Liver (tissue), 3 donors: ENCODE data around the gene TNS1.

ENCODE experiments used
- ATF3 ChIP-seq: IDR thresholded peaks from 2 replicates; pipeline ENCODE4 v1.6.1; 2016; ENCODE audit warnings: antibody characterized with exemption
- EGR1 ChIP-seq, 2 donors: IDR thresholded peaks; 2 replicates each; pipeline ENCODE4 v1.6.1; 2016 to 2018; ENCODE audit warnings: antibody characterized with exemption in 2 of 2, low read depth in 2 of 2
- FOXA2 ChIP-seq: IDR thresholded peaks from 2 replicates; pipeline ENCODE4 v1.6.1; 2016; ENCODE audit warnings: antibody characterized with exemption
- HNF4A ChIP-seq, 2 donors: conservative IDR thresholded peaks; 2 replicates each; pipeline ENCODE4 v1.6.1; 2016; ENCODE audit warnings: antibody characterized with exemption in 2 of 2, mild to moderate bottlenecking in 2 of 2
- HNF4G ChIP-seq: IDR thresholded peaks from 2 replicates; pipeline ENCODE4 v1.6.1; 2016; ENCODE audit warnings: antibody characterized with exemption
- MAX ChIP-seq: IDR thresholded peaks from 2 replicates; pipeline ENCODE4 v1.6.1; 2016; ENCODE audit warnings: antibody characterized with exemption
- RAD21 ChIP-seq, 2 donors: IDR thresholded peaks; 2 replicates each; pipeline ENCODE4 v1.6.1; 2016; ENCODE audit warnings: antibody characterized with exemption in 2 of 2, mild to moderate bottlenecking in 2 of 2
- REST ChIP-seq: IDR thresholded peaks from 2 replicates; pipeline ENCODE4 v1.6.1; 2016; ENCODE audit warnings: antibody characterized with exemption, mild to moderate bottlenecking
- RXRA ChIP-seq, 2 donors: IDR thresholded peaks; 2 replicates each; pipeline ENCODE4 v1.6.1; 2017 to 2018; ENCODE audit warnings: antibody characterized with exemption in 2 of 2, mild to moderate bottlenecking in 1 of 2
- SP1 ChIP-seq: IDR thresholded peaks from 2 replicates; pipeline ENCODE4 v1.6.1; 2018; ENCODE audit warnings: antibody characterized with exemption, mild to moderate bottlenecking
- TAF1 ChIP-seq: conservative IDR thresholded peaks from 2 replicates; pipeline ENCODE4 v1.6.1; 2016; ENCODE audit warnings: antibody characterized with exemption, mild to moderate bottlenecking
- TF ChIP-seq, protein P1 (sequence below): fragments of 150-350 bp; IDR thresholded peaks from 2 replicates; pipeline ENCODE4 v1.5.1; 2017; ENCODE audit warnings: improper control_type of control experiment, low read depth, low read length; ENCODE audit not compliant: missing input control
- TF ChIP-seq, protein P2 (sequence below): IDR thresholded peaks from 2 replicates; pipeline ENCODE4 v1.6.1; 2016; ENCODE audit warnings: antibody characterized with exemption
- donor health status: healthy.
- donor health status: healthy.

DNA sequence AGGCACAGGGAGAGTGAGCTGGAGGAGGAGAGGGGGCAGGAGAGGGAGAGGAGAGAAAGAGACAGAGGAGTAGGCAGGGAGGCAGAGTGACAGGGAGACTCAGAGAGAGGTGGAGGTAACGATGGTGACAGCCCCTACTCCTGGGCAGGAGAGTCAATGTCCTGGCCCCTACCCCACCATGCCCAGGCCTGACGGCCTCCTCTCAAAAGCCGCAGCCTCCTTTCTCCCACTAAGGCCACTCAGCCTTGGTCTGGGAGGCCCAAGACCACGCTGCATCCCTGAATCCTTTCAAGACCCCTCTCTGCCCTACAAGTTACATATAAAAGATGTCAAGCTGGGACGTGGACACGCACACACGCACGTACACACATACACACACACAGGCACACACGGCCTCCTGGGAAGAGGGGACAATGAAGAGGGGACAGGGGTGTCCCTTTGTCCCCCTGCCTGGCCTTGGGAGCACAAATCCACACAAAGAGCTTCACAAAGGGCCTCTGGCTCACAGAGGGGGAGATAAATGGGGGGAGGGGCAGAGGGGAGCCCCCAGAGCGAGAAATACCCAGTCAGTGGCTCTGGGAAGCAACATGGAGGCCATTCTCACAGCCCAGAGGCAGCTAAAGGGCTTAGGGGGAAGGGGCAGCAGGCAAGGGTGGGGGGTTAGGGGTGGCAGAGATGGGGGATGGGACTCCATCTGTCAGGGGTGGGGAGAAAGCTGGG is 19.5 kb upstream of the TNS1 start:
- TF ChIP-seq, protein P1, sequence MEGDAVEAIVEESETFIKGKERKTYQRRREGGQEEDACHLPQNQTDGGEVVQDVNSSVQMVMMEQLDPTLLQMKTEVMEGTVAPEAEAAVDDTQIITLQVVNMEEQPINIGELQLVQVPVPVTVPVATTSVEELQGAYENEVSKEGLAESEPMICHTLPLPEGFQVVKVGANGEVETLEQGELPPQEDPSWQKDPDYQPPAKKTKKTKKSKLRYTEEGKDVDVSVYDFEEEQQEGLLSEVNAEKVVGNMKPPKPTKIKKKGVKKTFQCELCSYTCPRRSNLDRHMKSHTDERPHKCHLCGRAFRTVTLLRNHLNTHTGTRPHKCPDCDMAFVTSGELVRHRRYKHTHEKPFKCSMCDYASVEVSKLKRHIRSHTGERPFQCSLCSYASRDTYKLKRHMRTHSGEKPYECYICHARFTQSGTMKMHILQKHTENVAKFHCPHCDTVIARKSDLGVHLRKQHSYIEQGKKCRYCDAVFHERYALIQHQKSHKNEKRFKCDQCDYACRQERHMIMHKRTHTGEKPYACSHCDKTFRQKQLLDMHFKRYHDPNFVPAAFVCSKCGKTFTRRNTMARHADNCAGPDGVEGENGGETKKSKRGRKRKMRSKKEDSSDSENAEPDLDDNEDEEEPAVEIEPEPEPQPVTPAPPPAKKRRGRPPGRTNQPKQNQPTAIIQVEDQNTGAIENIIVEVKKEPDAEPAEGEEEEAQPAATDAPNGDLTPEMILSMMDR: no peak
- TF ChIP-seq TAF1: no peak
- TF ChIP-seq SP1: no peak
- TF ChIP-seq, protein P2, sequence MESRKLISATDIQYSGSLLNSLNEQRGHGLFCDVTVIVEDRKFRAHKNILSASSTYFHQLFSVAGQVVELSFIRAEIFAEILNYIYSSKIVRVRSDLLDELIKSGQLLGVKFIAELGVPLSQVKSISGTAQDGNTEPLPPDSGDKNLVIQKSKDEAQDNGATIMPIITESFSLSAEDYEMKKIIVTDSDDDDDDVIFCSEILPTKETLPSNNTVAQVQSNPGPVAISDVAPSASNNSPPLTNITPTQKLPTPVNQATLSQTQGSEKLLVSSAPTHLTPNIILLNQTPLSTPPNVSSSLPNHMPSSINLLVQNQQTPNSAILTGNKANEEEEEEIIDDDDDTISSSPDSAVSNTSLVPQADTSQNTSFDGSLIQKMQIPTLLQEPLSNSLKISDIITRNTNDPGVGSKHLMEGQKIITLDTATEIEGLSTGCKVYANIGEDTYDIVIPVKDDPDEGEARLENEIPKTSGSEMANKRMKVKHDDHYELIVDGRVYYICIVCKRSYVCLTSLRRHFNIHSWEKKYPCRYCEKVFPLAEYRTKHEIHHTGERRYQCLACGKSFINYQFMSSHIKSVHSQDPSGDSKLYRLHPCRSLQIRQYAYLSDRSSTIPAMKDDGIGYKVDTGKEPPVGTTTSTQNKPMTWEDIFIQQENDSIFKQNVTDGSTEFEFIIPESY: no peak
- TF ChIP-seq RXRA (IDR thresholded peaks at IDR 0.05): no peak
- no peak for TF ChIP-seq EGR1 (IDR thresholded peaks at IDR 0.05; ENCODE audit: low read depth in 2 of 2)
- no peak for TF ChIP-seq HNF4G
- TF ChIP-seq RAD21 (IDR thresholded peaks at IDR 0.05): no peak
- no peak for TF ChIP-seq FOXA2
- TF ChIP-seq REST: no peak
- TF ChIP-seq ATF3: no peak
- no peak for TF ChIP-seq MAX
- TF ChIP-seq HNF4A (conservative IDR thresholded peaks at IDR 0.05): no peak
